ENCODE measurements around the gene IRS1.

IRS1 gene

DNA sequence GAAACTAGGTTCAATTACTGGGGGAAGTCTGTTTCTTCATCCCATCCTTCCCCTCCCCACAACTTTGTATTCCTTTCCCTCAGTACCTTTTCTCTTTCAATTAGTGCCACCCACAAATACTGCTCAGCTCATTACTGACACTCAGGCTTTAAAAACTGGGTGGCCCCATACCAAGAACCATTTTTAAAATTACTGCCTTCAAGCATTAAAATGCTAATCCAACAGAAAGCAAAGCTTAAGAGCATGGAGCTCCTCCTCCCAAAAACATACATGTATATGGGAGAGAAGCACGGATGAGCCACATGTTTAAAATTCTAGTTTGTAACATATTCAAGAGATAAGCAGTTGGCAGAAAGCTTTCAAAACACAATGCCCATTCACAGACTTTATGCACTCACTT is 44.0 kb downstream of the IRS1 start:
- Histone ChIP-seq H2AFZ (ENCODE audit: low read depth, low read length) (no peak overlapping the region), H3K27ac (ENCODE audit: low read length) (no peak overlapping the region), H3K9ac (ENCODE audit: low read length) (no peak overlapping the region), H3K4me1 (ENCODE audit: low read length) (no peaks in the 10 kb centered on the region), H3K79me2 (ENCODE audit: low read length) (no peaks in the 10 kb centered on the region), H3K9me3 (ENCODE audit: insufficient read depth, low read length) (no peaks in the 10 kb centered on the region), H4K20me1 (ENCODE audit: insufficient read depth, low read length) (no peaks in the 10 kb centered on the region), H3K4me2 (ENCODE audit: low read length) (no peak overlapping the region), H3K27me3 (ENCODE audit: low read depth, low read length) (no peaks in the 10 kb centered on the region), H3K4me3 (ENCODE audit: low read length) (no peak overlapping the region), H3K36me3 (replicated peaks; ENCODE audit: low read depth, low read length) (no peaks in the 10 kb centered on the region)
- TF ChIP-seq EZH2phosphoT487 (IDR thresholded peaks at IDR 0.05; ENCODE audit: low read depth): no peak
- TF ChIP-seq, protein P1, sequence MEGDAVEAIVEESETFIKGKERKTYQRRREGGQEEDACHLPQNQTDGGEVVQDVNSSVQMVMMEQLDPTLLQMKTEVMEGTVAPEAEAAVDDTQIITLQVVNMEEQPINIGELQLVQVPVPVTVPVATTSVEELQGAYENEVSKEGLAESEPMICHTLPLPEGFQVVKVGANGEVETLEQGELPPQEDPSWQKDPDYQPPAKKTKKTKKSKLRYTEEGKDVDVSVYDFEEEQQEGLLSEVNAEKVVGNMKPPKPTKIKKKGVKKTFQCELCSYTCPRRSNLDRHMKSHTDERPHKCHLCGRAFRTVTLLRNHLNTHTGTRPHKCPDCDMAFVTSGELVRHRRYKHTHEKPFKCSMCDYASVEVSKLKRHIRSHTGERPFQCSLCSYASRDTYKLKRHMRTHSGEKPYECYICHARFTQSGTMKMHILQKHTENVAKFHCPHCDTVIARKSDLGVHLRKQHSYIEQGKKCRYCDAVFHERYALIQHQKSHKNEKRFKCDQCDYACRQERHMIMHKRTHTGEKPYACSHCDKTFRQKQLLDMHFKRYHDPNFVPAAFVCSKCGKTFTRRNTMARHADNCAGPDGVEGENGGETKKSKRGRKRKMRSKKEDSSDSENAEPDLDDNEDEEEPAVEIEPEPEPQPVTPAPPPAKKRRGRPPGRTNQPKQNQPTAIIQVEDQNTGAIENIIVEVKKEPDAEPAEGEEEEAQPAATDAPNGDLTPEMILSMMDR (IDR thresholded peaks at IDR 0.05; ENCODE audit: low read depth, low read length): no peak

DNA sequence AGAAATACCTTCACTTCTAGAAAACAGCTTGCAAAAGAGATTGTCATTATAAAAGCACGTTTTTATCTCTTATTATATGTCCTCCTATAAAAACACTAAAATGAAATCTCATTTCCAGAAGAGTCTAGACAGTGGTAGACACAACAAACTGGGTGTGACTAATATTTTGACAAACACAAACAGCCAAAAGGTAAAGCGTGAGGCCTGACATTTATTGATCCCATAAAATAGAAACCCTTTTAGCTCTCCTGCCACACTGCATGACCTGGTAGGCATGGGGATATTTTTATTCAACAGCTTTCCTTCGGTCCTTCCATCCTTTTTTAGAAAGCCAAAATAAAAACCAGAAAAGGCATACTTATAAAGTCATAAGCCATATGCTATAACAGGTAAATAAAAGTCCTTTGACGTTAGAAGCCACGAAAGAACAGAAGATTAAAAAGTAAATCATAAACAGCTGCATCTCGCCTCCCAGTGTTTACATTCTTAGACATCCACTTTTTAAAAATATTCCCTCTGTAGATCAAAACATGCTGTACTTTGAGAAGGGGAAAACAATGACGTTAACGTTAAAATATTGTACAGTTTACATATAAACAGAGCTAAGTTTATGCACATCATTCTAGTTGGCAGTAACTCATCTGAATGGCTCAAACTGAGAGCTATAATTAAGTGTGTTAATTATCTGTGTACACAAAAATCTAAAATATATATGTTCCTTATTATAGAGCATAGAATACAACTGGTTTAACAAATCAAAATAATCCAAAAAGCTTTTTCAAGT is 44.6 kb downstream of the IRS1 start:
- Histone ChIP-seq H3K9ac (ENCODE audit: low read length) (no peak overlapping the region), H3K4me2 (ENCODE audit: low read length) (no peak overlapping the region), H2AFZ (ENCODE audit: low read depth, low read length) (no peak overlapping the region), H3K36me3 (replicated peaks; ENCODE audit: low read depth, low read length) (no peaks in the 10 kb centered on the region), H3K27me3 (ENCODE audit: low read depth, low read length) (no peaks in the 10 kb centered on the region), H3K79me2 (ENCODE audit: low read length) (no peaks in the 10 kb centered on the region), H3K9me3 (ENCODE audit: insufficient read depth, low read length) (no peaks in the 10 kb centered on the region), H4K20me1 (ENCODE audit: insufficient read depth, low read length) (no peaks in the 10 kb centered on the region), H3K4me3 (ENCODE audit: low read length) (no peak overlapping the region), H3K27ac (ENCODE audit: low read length) (no peak overlapping the region), H3K4me1 (ENCODE audit: low read length) (no peaks in the 10 kb centered on the region)
- TF ChIP-seq EZH2phosphoT487 (IDR thresholded peaks at IDR 0.05; ENCODE audit: low read depth): no peak
- TF ChIP-seq, protein P1 (IDR thresholded peaks at IDR 0.05; ENCODE audit: low read depth, low read length): no peak

DNA sequence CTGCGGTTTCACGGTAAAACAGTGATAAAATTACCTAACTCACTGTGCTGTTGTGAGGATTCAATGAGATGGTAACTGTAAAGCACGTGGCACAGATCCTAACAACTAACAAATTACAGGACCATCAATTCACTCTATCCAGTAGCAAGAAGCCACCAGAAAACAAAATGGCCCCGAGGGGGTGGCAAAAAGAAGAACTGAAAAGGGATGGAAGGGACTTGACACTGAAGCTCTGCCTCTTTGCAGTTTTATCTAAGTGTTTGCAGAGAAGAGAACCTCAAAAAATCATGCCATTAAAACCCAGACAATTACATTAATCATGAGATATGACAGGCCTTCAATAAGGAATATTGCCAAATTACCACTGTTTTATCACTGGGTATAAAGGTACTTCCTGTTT is 46.7 kb downstream of the IRS1 start:
- Histone ChIP-seq H4K20me1 (ENCODE audit: insufficient read depth, low read length) (no peaks in the 10 kb centered on the region), H3K79me2 (ENCODE audit: low read length) (no peaks in the 10 kb centered on the region)
- no peak for TF ChIP-seq EZH2phosphoT487 (IDR thresholded peaks at IDR 0.05; ENCODE audit: low read depth)
- TF ChIP-seq, protein P1 (IDR thresholded peaks at IDR 0.05; ENCODE audit: low read depth, low read length): no peak

DNA sequence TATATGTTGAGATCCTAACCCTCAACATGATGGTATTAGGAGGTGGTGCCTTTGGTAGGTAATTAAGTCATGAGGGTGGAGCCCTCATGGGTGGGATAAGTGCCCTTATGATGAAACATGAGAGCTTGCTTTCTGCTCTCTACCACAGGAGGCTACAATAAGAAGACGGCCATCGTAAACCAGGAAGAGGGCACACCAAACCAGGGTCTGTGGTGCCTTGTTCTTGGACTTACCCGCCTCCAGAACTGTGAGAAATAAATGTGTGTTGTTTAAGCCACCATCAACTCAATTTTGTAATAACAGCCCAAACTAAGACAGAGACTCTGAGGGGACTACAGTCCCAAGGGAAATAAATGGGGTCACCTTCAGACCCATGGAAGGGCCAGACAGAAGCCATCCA is 52.3 kb downstream of the IRS1 start:
- Histone ChIP-seq H3K4me3 (ENCODE audit: low read length) (no peak overlapping the region), H3K27me3 (ENCODE audit: low read depth, low read length) (no peaks in the 10 kb centered on the region), H3K27ac (ENCODE audit: low read length) (no peak overlapping the region), H3K4me2 (ENCODE audit: low read length) (no peak overlapping the region), H3K9ac (ENCODE audit: low read length) (no peak overlapping the region), H3K36me3 (replicated peaks; ENCODE audit: low read depth, low read length) (no peaks in the 10 kb centered on the region), H2AFZ (ENCODE audit: low read depth, low read length) (no peak overlapping the region), H3K9me3 (ENCODE audit: insufficient read depth, low read length) (no peaks in the 10 kb centered on the region), H4K20me1 (ENCODE audit: insufficient read depth, low read length) (no peaks in the 10 kb centered on the region), H3K79me2 (ENCODE audit: low read length) (no peaks in the 10 kb centered on the region), H3K4me1 (ENCODE audit: low read length) (no peaks in the 10 kb centered on the region)
- no peak for TF ChIP-seq EZH2phosphoT487 (IDR thresholded peaks at IDR 0.05; ENCODE audit: low read depth)
- TF ChIP-seq, protein P1 (IDR thresholded peaks at IDR 0.05; ENCODE audit: low read depth, low read length): no peak

More for the DNA sequence above, 46.7 kb downstream of the IRS1 start:
- no peaks in the 10 kb centered on the region for H3K4me1 ChIP-seq (ENCODE audit: low read length)
- no peak overlapping the region for H3K4me2 ChIP-seq (ENCODE audit: low read length)
- no peak overlapping the region for H3K27ac ChIP-seq (ENCODE audit: low read length)
- H2AFZ ChIP-seq (ENCODE audit: low read depth, low read length): no peak overlapping the region
- H3K4me3 ChIP-seq (ENCODE audit: low read length): no peak overlapping the region
- H3K9ac ChIP-seq (ENCODE audit: low read length): no peak overlapping the region
- no peaks in the 10 kb centered on the region for H3K9me3 ChIP-seq (ENCODE audit: insufficient read depth, low read length)
- no peaks in the 10 kb centered on the region for H3K36me3 ChIP-seq (replicated peaks; ENCODE audit: low read depth, low read length)
- no peaks in the 10 kb centered on the region for H3K27me3 ChIP-seq (ENCODE audit: low read depth, low read length)
